ENCODE results near the gene SNX1.

The SNX1 gene

DNA sequence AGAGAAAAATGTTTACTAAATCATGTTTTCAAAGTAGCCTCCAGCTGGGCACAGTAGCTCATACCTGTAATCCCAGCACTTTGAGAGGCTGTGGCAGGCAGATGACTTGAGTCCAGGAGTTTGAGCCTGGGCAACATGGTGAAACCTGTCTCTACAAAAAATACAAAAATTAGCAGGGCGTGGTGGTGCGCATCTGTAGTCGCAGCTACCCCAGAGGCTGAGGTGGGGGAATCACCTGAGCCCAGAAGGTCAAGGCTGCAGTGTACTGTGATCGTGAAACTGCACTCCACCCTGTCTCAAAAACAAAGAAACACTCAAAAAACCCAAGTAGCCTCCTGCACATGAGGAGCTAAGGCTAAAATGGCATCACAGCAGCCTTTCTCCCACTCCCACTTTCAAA is 68.7 kb downstream of the SNX1 start:
- FAIRE-seq = no peak

DNA sequence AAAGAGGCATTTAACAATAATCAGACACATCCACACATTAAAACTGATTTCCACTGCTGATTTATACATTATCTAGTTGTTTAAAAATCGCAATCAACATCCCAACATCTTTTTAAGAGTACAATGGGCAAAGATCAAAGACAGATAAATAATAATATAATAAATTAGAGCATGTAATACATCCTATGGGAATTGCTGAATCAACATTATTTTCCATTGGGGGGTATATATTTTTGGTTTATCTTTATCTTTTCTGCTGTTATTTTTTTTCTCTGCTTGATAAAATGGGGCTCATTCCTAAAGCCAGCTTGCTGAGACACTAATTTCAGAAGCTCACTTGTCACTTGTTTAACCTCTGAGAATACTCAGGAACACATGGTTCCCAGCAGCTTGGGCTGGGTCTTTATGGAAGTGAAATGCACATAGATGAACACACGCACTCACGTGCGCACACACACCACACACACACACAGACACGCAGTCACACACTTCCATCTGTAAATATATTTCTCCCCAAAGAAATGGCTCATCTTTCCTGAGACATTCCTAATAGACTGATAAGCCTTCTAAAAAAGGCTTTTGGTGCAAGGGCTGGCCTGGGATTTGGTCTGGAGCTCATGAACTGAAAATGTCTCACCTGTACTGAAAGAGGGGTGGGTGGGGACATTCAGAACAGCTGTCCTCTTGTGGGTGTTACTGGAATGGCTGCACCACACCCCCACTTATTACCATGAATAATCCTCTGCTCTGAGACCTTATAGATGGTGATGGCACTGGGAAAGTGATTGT is 70.5 kb downstream of the SNX1 start:
- FAIRE-seq = no peak

DNA sequence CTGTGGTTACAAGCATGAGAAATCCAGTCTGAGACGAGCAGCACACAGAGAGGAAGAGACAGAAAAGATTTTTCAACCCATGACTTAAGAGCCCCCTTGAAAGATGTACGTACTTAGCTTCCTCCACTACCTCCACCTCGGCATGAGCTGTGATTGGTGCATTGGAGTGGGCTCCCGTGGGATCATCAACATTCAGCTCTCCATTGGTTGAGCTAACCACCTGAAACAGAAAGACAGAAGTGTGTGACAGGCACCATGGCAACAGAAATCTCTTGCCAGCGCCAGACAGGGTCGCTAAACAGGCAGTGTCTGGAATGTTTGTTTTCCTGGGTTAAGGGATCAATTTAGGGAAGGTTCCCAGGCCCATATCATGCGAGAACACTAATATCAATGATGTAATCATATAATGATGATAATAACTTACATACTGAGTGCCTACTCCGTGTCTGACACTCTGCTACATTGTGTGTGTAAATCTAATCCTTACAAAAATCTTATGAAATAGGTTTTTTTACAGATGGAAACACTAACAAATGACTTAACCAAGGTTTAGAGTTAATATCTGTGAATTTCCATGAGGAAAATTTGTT is 84.5 kb downstream of the SNX1 start:
- FAIRE-seq = no peak

DNA sequence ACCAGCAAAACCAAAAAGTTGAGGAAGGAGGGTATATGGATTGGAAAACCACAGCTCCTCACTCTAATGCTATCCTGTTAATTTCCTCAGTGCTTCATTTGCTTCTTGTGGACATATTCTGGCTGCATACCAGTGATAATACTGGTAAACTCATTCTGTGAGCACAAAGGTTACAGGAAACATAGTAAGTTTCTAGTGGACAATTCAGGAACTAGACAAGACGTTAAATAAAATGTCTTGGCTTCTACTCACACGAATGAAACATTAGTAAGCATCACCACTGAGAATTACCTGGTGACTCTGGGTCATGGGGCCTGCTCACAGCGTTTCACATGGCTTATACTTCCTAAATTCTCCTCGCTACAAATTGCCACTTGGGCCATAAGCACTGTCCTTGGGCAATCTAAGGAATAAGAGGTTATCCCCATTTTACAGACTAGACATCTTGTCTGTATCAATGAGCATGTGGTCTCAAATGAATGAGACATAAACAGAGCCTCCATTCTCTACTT is 87.1 kb downstream of the SNX1 start:
- FAIRE-seq = no peak

DNA sequence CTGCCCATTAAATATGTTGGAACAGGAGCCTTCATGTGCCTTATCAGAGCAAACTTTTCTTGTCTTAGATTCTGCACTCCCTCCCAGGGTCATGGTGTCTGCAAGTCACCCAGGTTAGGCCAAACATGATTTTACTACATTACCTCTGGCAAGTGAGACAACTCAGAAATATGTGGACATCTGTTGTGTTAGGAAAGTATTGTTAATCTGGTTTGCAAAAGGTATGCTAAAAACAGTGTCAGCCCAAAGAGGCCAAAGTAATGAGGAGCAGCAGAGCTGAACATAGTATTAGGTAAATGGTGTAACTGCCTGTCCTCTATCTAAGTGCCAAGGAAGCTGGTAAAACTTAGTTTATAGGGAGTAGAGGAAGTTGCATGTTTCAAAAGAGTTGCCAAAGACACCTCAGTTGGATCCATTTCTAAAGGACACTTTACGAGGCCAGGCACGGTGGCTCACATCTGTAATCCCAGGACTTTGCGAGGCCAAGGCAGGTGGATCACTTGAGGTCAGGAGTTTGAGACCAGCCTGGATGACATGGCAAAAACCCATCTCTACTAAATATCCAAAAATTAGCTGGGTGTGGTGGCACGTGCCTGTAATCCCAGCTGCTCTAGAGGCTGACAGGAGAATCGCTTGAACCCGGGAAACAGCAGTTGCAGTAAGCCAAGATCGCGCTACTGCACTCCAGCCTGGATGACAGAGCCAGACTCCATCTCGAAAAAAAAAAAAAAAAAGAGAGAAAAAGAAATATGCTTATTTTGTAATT is 89.5 kb downstream of the SNX1 start:
- no peak for FAIRE-seq

DNA sequence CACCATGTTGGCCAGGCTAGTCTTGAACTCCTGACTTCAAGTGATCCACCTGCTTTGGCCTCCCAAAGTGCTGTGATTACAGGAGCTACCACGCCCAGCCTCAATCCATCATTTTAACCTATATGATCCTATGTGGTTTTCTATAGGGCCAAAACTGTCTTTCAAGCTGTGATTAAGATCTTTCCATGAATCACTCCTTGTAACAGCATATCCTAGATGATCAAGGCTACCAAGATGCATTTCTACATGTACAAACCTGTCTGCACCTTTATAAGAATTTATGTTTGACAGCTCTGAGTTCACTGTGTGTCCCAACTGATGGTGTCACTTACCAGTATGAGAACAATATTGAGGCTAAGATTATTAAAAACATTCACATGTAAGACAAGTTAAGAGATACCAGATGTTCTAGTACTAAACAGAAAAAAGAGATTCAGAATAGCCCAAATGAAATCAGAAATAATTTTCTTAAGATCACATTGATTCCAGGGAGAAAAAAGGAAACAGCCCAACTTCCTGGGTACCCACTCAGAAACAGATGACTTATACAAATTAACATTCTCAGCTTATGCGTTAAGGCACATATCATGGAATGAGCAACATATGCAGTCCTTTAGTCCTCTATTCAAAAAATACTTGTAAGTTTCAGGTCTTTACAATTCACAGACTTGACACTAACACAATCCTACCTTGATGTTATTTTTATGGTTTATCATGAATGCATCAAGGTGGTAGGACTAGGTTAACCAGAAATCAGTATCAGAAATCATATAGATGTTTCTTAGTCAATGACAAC is 91.8 kb downstream of the SNX1 start:
- FAIRE-seq = no peak

Data from colon (tissue), 2 donors.